ENCODE results near the gene SEC22A.

GRCh38 chr3:123158899-123159390, 42.8 kb upstream of the SEC22A start:
- TF ChIP-seq CTCF (IDR thresholded peaks at IDR 0.05) (no peak), EZH2 (IDR thresholded peaks at IDR 0.05; ENCODE audit: borderline replicate concordance, insufficient read depth, low read depth, low read length, poor library complexity, severe bottlenecking) (no peak)

Measured in B cell (primary cell).